ENCODE data around the gene WDR48. TPM values are rescaled to one million over a fixed set of nuclear protein-coding genes. Genes with fewer than 3 reads are reported as not detected.

Gene WDR48
- polyA plus RNA-seq, 3 donors from 2014 or later: 28.0 to 41.7 (median 31.2) TPM

DNA sequence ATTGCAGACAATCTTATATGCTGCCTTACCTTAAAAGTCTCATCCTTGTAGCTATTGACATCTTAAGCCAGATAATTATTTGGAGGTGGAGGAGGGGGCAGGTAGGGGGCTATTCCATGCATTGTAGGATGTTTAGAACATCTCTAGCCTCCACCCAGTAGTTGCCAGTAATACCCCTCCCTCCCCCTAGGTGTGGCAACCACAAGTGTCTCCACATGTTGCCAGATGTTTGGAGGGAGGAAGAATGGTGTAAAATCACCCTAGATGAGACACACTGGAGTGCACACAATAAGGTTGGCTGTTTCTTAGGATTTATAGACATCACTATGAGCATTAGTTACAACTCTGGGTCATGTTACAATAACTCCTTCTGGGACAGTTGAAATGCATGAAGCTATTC is 28.2 kb downstream of the WDR48 start:
- Mint-ChIP-seq H3K9me3 (no peaks in the 10 kb centered on the region), H3K36me3 (peaks cover 42 to 48% (median 43%) of the 10 kb centered on the region in 3 donors), H3K4me3 (no peak overlapping the region), H3K4me1 (peaks cover 0 to 1% of the 10 kb centered on the region in 2 donors), H3K27me3 (ENCODE audit: low read depth in 3 of 3) (peaks cover 0 to 3% (median 0%) of the 10 kb centered on the region in 3 donors), H3K27ac (no peak overlapping the region)
- DNase-seq: no peak

DNA sequence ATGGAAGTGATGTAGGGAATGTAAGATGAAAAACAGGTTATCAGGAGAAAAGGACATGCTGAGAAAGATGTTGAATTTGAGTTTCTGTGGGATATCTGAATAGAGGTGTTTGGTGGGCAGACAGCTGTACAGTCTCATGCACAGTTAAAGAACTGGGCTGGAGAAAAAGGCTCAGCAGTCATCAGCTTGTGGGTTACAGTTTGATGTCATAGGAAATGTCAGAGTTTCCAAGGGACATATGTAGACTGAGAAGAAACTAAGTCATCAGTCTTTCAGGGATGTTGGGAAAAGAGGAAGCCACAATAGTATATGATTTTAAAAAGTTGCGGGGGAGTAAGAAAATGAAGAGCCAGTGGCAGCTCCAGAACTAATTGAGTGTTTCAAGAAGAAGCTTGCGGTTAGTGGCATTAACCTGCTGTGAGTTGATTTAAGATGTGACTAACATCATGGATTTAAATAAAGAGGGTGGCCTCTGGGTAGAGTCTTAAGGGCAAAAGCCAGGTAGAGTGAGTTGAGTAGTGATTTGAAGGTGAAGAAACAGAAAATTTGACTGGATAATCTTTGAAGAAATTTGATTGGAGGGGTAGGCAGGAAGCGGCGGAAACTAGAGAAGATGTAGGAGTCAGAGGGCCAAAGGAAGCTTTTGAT is 31.0 kb downstream of the WDR48 start:
- no peaks in the 10 kb centered on the region for H3K9me3 Mint-ChIP-seq
- no peak overlapping the region for H3K4me3 Mint-ChIP-seq
- peak overlapping the region in 1 of 6 donors; percentile 5 for H3K27ac Mint-ChIP-seq
- H3K27me3 Mint-ChIP-seq (ENCODE audit: low read depth in 3 of 3): peaks cover 0 to 3% (median 2%) of the 10 kb centered on the region in 3 donors
- H3K4me1 Mint-ChIP-seq: peaks cover 0 to 1% of the 10 kb centered on the region in 2 donors
- H3K36me3 Mint-ChIP-seq: peaks cover 36 to 44% (median 36%) of the 10 kb centered on the region in 3 donors
- DNase-seq: no peak

DNA sequence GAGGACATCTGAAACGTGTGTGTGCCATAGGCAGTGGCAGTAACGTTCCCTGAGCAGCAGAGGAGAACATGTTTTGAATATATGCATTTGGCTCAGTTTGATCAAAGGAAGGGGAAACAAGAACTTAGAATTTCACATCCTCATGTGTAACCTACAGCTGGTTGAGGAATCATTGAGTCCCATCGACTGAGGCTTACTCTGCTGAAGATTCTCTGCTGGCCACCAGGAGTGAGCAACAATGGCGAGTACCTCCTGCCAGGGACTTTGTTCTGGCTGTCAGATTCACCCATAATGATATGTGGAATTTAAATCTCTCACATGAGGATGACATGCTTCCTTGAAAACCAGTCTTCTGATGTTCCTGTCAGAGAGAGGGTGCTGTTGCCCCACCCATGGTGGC is 34.3 kb downstream of the WDR48 start:
- H3K4me3 Mint-ChIP-seq: no peak overlapping the region
- no peak for DNase-seq
- H3K36me3 Mint-ChIP-seq: peaks cover 42 to 58% (median 46%) of the 10 kb centered on the region in 3 donors
- H3K27me3 Mint-ChIP-seq (ENCODE audit: low read depth in 3 of 3): peaks cover 0 to 3% (median 2%) of the 10 kb centered on the region in 3 donors
- H3K9me3 Mint-ChIP-seq: no peaks in the 10 kb centered on the region
- H3K27ac Mint-ChIP-seq: peak overlapping the region in 1 of 6 donors; percentile 32
- H3K4me1 Mint-ChIP-seq: no peaks in the 10 kb centered on the region

- H3K27ac Mint-ChIP-seq: peak overlapping the region in 1 of 6 donors; percentile 51
- no peaks in the 10 kb centered on the region for H3K9me3 Mint-ChIP-seq
- no peak overlapping the region for H3K4me3 Mint-ChIP-seq
- peaks cover 35 to 57% (median 37%) of the 10 kb centered on the region in 3 donors for H3K36me3 Mint-ChIP-seq
- DNase-seq: no peak
- H3K27me3 Mint-ChIP-seq (ENCODE audit: low read depth in 3 of 3): peaks cover 0 to 2% (median 0%) of the 10 kb centered on the region in 3 donors
- no peaks in the 10 kb centered on the region for H3K4me1 Mint-ChIP-seq
These were observed 36.6 kb downstream of the WDR48 start for GRCh38 chr3:39088456-39088855.

GRCh38 chr3:39088889-39089288 is 37.1 kb downstream of the WDR48 start:
- Mint-ChIP-seq H3K27ac (peak overlapping the region in 1 of 6 donors; percentile 44), H3K36me3 (peaks cover 37 to 58% (median 37%) of the 10 kb centered on the region in 3 donors)

DNA sequence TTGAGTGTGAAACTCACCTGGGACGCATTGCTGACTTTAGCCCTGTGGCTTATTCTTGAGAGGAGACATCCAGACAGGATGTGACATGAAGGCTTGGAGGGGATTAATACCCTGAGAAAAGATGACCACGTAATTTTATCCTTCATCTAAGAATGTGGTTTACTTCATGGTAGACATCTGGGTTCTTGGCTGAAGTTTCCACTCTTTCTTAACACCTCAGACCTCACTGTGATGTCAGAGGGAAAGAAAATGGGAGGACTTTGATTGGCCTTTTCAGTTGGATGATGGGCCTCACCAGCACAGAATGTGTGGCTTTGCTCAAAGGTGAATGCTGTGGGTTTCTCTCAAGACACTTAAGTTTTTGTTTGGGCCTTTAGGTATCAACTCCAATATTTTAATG is 39.1 kb downstream of the WDR48 start:
- Mint-ChIP-seq H3K4me1 (no peaks in the 10 kb centered on the region), H3K4me3 (no peak overlapping the region), H3K9me3 (no peaks in the 10 kb centered on the region), H3K27ac (peak overlapping the region in 1 of 6 donors; percentile 30), H3K27me3 (ENCODE audit: low read depth in 3 of 3) (peaks cover 0 to 2% (median 1%) of the 10 kb centered on the region in 3 donors), H3K36me3 (peaks cover 47 to 67% (median 54%) of the 10 kb centered on the region in 3 donors)
- DNase-seq: no peak

More at GRCh38 chr3:39088889-39089288, 37.1 kb downstream of the WDR48 start:
- peaks cover 0 to 2% (median 1%) of the 10 kb centered on the region in 3 donors for H3K27me3 Mint-ChIP-seq (ENCODE audit: low read depth in 3 of 3)
- no peak for DNase-seq
- no peak overlapping the region for H3K4me3 Mint-ChIP-seq
- no peaks in the 10 kb centered on the region for H3K4me1 Mint-ChIP-seq
- no peaks in the 10 kb centered on the region for H3K9me3 Mint-ChIP-seq

- Mint-ChIP-seq H3K27me3 (ENCODE audit: low read depth in 3 of 3) (peaks cover 0 to 5% (median 0%) of the 10 kb centered on the region in 3 donors), H3K36me3 (peaks cover 29 to 49% (median 37%) of the 10 kb centered on the region in 3 donors), H3K4me3 (no peak overlapping the region), H3K9me3 (no peaks in the 10 kb centered on the region), H3K4me1 (no peaks in the 10 kb centered on the region), H3K27ac (no peak overlapping the region)
- DNase-seq: no peak
These were observed 43.2 kb downstream of the WDR48 start for GRCh38 chr3:39094851-39095677.

DNA sequence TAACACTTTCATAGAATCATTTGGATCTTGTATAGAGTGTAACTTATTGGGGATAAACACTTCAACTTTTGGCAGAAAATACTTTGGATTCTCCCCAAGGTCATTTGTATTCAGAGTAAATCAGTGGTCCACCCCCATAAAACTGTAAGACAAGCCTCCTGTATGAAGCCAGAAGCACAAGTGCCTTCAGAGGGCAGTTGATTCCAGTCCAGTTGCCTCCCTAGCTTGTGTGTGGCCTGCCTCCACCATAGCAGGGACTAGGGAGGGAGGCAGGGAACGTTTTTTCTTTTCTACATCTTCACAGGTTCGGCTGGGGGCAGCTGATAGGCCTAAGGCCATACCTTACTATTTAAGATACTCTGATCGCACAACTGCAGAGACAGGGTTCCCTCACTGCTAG is 44.0 kb downstream of the WDR48 start:
- Mint-ChIP-seq H3K4me3 (no peak overlapping the region), H3K9me3 (no peaks in the 10 kb centered on the region), H3K27ac (no peak overlapping the region), H3K4me1 (no peaks in the 10 kb centered on the region), H3K36me3 (peaks cover 28 to 42% (median 31%) of the 10 kb centered on the region in 3 donors), H3K27me3 (ENCODE audit: low read depth in 3 of 3) (peaks cover 0 to 5% (median 0%) of the 10 kb centered on the region in 3 donors)
- no peak for DNase-seq

GRCh38 chr3:39096775-39097174 is 45.0 kb downstream of the WDR48 start:
- H3K9me3 Mint-ChIP-seq: no peaks in the 10 kb centered on the region
- peaks cover 0 to 6% of the 10 kb centered on the region in 2 donors for H3K4me1 Mint-ChIP-seq
- no peak overlapping the region for H3K4me3 Mint-ChIP-seq
- no peak for DNase-seq
- peaks cover 24 to 41% (median 31%) of the 10 kb centered on the region in 3 donors for H3K36me3 Mint-ChIP-seq
- H3K27me3 Mint-ChIP-seq (ENCODE audit: low read depth in 3 of 3): peaks cover 0 to 5% (median 0%) of the 10 kb centered on the region in 3 donors
- H3K27ac Mint-ChIP-seq: no peak overlapping the region

GRCh38 chr3:39097716-39098472 is 46.1 kb downstream of the WDR48 start:
- DNase-seq: no peak
- Mint-ChIP-seq H3K4me3 (no peak overlapping the region), H3K36me3 (peaks cover 19 to 33% (median 26%) of the 10 kb centered on the region in 3 donors), H3K27me3 (ENCODE audit: low read depth in 3 of 3) (peaks cover 0 to 5% (median 0%) of the 10 kb centered on the region in 3 donors), H3K9me3 (no peaks in the 10 kb centered on the region), H3K4me1 (peaks cover 0 to 6% of the 10 kb centered on the region in 2 donors), H3K27ac (no peak overlapping the region)

DNA sequence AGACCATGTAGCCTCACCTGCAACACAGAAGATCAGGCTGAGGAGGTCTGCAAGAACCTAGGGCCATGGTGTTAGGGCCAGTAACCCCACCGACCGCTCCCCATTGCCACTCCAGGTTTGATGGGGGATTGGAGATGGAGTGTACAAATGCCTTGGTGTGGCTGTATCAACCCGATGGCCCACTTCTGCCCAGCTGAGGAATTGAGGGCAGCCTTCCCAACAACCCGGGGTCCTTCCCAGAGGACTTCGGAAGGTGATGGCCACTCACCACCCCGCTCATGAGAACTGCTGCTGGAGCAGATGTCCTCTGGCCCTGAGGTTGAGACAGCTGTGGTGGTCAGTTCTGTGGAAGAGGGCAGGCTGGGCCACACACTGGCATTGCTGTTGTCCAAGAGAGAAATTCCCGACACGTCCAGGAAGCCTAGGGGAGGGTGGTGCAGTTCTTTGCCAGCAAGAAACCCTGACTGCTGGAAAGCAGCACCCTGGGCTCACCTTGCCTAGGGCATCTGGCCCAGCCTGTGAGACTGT is 46.7 kb downstream of the WDR48 start:
- Mint-ChIP-seq H3K27ac (no peak overlapping the region), H3K9me3 (no peaks in the 10 kb centered on the region), H3K27me3 (ENCODE audit: low read depth in 3 of 3) (peaks cover 0 to 5% (median 0%) of the 10 kb centered on the region in 3 donors), H3K4me3 (no peak overlapping the region), H3K36me3 (peaks cover 19 to 30% (median 25%) of the 10 kb centered on the region in 3 donors), H3K4me1 (peaks cover 0 to 6% of the 10 kb centered on the region in 2 donors)
- DNase-seq: no peak

DNA sequence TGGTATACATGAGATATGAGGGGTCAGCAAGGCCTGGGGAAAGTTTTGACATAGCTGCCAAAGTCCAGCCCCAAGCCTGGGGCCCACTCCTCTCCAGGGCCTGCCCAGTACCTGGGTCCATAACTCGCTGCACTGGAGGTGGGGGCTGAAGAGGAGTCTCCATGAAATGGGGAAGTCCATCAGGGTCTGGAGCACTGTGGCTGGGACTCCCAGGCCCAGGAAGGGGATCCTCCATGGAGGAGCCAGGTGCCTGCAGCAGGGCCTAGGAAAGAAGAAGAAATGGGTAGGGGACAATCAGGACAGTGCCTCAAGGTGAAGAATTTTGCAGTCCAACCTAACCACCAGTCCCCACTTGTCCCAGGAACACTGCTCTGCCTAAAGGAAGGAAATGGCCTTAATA is 47.4 kb downstream of the WDR48 start:
- no peaks in the 10 kb centered on the region for H3K9me3 Mint-ChIP-seq
- H3K27me3 Mint-ChIP-seq (ENCODE audit: low read depth in 3 of 3): peaks cover 0 to 3% (median 0%) of the 10 kb centered on the region in 3 donors
- H3K27ac Mint-ChIP-seq: no peak overlapping the region
- H3K36me3 Mint-ChIP-seq: peaks cover 13 to 23% (median 18%) of the 10 kb centered on the region in 3 donors
- DNase-seq: no peak
- H3K4me3 Mint-ChIP-seq: no peak overlapping the region
- H3K4me1 Mint-ChIP-seq: peaks cover 0 to 6% of the 10 kb centered on the region in 2 donors

Data from immature natural killer cell (primary cell).